HG02759 (cell line): ENCODE measurements around the gene MOB1B.

Experiments used
- ATAC-seq: cut with Tn5 transposase; IDR thresholded peaks from one replicate; pipeline ENCODE4 v1.9.1; 2021; ENCODE audit warnings: mild to moderate bottlenecking, moderate library complexity; ENCODE audit not compliant: unreplicated experiment

The MOB1B gene

GRCh38 chr4:70914000-70914399, 11.8 kb downstream of the MOB1B start:
- ATAC-seq = no peak

- ATAC-seq = no peak
Observed at GRCh38 chr4:70914631-70915030, 12.5 kb downstream of the MOB1B start.

GRCh38 chr4:70915036-70915815, 13.1 kb downstream of the MOB1B start:
- no peak for ATAC-seq

- no peak for ATAC-seq
Observed at GRCh38 chr4:70915874-70916559, 13.8 kb downstream of the MOB1B start.

GRCh38 chr4:70920592-70920991, 18.4 kb downstream of the MOB1B start:
- no peak for ATAC-seq

GRCh38 chr4:70925418-70925817, 23.2 kb downstream of the MOB1B start:
- ATAC-seq = no peak

GRCh38 chr4:70925899-70926635, 23.9 kb downstream of the MOB1B start:
- ATAC-seq = peak; percentile 84

- ATAC-seq = peak; percentile 42
Observed at GRCh38 chr4:70927502-70928137, 25.5 kb downstream of the MOB1B start.

- no peak for ATAC-seq
Observed at GRCh38 chr4:70930530-70931256, 28.5 kb downstream of the MOB1B start.

GRCh38 chr4:70931347-70931746, 29.2 kb downstream of the MOB1B start:
- no peak for ATAC-seq

- ATAC-seq = no peak
Observed at GRCh38 chr4:70932984-70933383, 30.8 kb downstream of the MOB1B start.

- no peak for ATAC-seq
Observed at GRCh38 chr4:70935038-70935695, 33.0 kb downstream of the MOB1B start.

- ATAC-seq = no peak
Observed at GRCh38 chr4:70936200-70936787, 34.1 kb downstream of the MOB1B start.

GRCh38 chr4:70938086-70938485, 35.9 kb downstream of the MOB1B start:
- ATAC-seq = no peak

GRCh38 chr4:70940134-70940533, 38.0 kb downstream of the MOB1B start:
- ATAC-seq = no peak

GRCh38 chr4:70943114-70943513, 40.9 kb downstream of the MOB1B start:
- peak; percentile 61 for ATAC-seq

- ATAC-seq = peak; percentile 35
Observed at GRCh38 chr4:70945046-70945445, 42.9 kb downstream of the MOB1B start.

- no peak for ATAC-seq
Observed at GRCh38 chr4:70945452-70946055, 43.4 kb downstream of the MOB1B start.

GRCh38 chr4:70946939-70947338, 44.8 kb downstream of the MOB1B start:
- no peak for ATAC-seq
